HEK293 (cell line): ENCODE results near the gene STUB1.
A peak's percentile ranks its signal among the peaks of the same experiment; 100 is the strongest.

Source experiments
- CTCF ChIA-PET: fragments of 350-600 bp; formaldehyde crosslinking; extraction: SDS; loops from one replicate; lab custom pipeline; 2021; ENCODE audit warnings: antibody characterized with exemption; lab: Yijun Ruan, JAX
- POLR2A ChIA-PET: fragments of 300-600 bp; formaldehyde crosslinking; extraction: SDS; loops from one replicate; lab custom pipeline; 2020; ENCODE audit warnings: antibody characterized with exemption, inconsistent platforms; lab: Yijun Ruan, JAX
- H3K27ac ChIP-seq: fragments of 200-500 bp; sonication (Bioruptor generic); 2 replicates; pipeline ENCODE4 v1.5.1; 2014; ENCODE audit warnings: low read depth, low read length, control low read depth, inconsistent platforms; ENCODE audit errors: extremely low read depth
- H3K36me3 ChIP-seq, 2 experiments: fragments of 200-500 bp in 1 of 2; sonication (Bioruptor generic) in 1 of 2; 1 replicate in 1 of 2; 2 replicates in 1 of 2; pipeline ENCODE4 v1.5.1; 2014 to 2017; ENCODE audit warnings: inconsistent platforms in 2 of 2, low read length in 2 of 2; ENCODE audit not compliant: control insufficient read depth in 2 of 2, insufficient read depth in 1 of 2
- H3K4me1 ChIP-seq: fragments of 200-500 bp; sonication (Bioruptor generic); 2 replicates; pipeline ENCODE4 v1.5.1; 2014; ENCODE audit warnings: mild to moderate bottlenecking, low read length, inconsistent platforms; ENCODE audit not compliant: control insufficient read depth, insufficient read depth
- H3K4me3 ChIP-seq: 2 replicates; pipeline ENCODE4 v1.5.1; 2011; ENCODE audit warnings: low read depth, mild to moderate bottlenecking, control low read depth, low read length, moderate library complexity
- H3K9me3 ChIP-seq: fragments of 200-500 bp; sonication (Bioruptor generic); 2 replicates; pipeline ENCODE4 v1.5.1; 2014; ENCODE audit warnings: low read depth, low read length, inconsistent platforms; ENCODE audit not compliant: control insufficient read depth, insufficient read depth
- GFI1B ChIP-seq: fragments of 450-650 bp; formaldehyde crosslinking; IDR thresholded peaks from 2 replicates; pipeline ENCODE4 v1.5.1; 2016; ENCODE audit warnings: missing biosample characterization, missing genetic modification characterization
- KLF1 ChIP-seq: fragments of 450-650 bp; formaldehyde crosslinking; IDR thresholded peaks from 2 replicates; pipeline ENCODE4 v1.5.1; 2016; ENCODE audit warnings: missing biosample characterization, missing genetic modification characterization
- SCRT1 ChIP-seq: fragments of 450-650 bp; formaldehyde crosslinking; IDR thresholded peaks from 2 replicates; pipeline ENCODE4 v1.5.1; 2016; ENCODE audit warnings: missing biosample characterization, missing genetic modification characterization, borderline replicate concordance
- SCRT2 ChIP-seq: fragments of 450-650 bp; formaldehyde crosslinking; IDR thresholded peaks from 2 replicates; pipeline ENCODE4 v1.5.1; 2016; ENCODE audit warnings: missing biosample characterization, missing genetic modification characterization
- ZFP69B ChIP-seq: fragments of 450-650 bp; formaldehyde crosslinking; IDR thresholded peaks from 2 replicates; pipeline ENCODE4 v1.5.1; 2016; ENCODE audit warnings: missing biosample characterization, missing genetic modification characterization
- ZSCAN30 ChIP-seq: fragments of 450-650 bp; IDR thresholded peaks from 2 replicates; pipeline ENCODE4 v1.5.1; 2018; ENCODE audit warnings: missing biosample characterization, mild to moderate bottlenecking, missing genetic modification characterization, moderate library complexity
- TF ChIP-seq, protein P1 (sequence below): fragments of 450-650 bp; formaldehyde crosslinking; IDR thresholded peaks from 2 replicates; pipeline ENCODE4 v1.5.1; 2016; ENCODE audit warnings: missing biosample characterization, missing genetic modification characterization
- TF ChIP-seq, protein P2 (sequence below): fragments of 450-650 bp; formaldehyde crosslinking; IDR thresholded peaks from 2 replicates; pipeline ENCODE4 v1.5.1; 2016; ENCODE audit warnings: missing biosample characterization, missing genetic modification characterization
- TF ChIP-seq, protein P3 (sequence below): fragments of 450-650 bp; formaldehyde crosslinking; IDR thresholded peaks from 2 replicates; pipeline ENCODE4 v1.5.1; 2016; ENCODE audit warnings: missing biosample characterization, missing genetic modification characterization
- TF ChIP-seq, protein P4 (sequence below): fragments of 450-650 bp; formaldehyde crosslinking; IDR thresholded peaks from 2 replicates; pipeline ENCODE4 v1.5.1; 2016; ENCODE audit warnings: missing biosample characterization, missing genetic modification characterization
- TF ChIP-seq, protein P5 (sequence below): fragments of 450-650 bp; formaldehyde crosslinking; IDR thresholded peaks from 2 replicates; pipeline ENCODE4 v1.5.1; 2016; ENCODE audit warnings: missing biosample characterization, missing genetic modification characterization

Gene STUB1

DNA sequence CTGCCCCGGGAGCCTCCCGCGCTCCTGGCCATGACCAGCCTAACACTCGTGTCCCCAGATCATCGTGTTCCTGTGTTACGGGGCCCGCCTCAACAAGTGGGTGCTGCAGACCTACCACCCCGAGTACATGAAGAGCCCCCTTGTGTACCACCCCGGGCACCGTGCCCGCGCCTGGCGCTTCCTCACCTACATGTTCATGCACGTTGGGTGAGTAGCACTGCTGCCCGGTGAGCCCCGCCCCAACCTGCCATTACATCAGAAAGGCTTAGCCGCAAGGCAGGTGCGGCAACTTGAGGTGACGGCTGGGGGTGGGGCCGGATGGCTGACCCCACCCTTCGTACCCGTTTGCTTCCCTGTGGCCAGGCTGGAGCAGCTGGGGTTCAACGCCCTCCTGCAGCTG, 3.3 kb upstream of the STUB1 start:
- ChIA-PET CTCF (interaction anchor here (1.1 kb wide), 1 partner anchor 10 kb away, joined by 6 read pairs; no protein-coding TSS in a partner anchor), POLR2A (interaction anchor here (2.5 to 2.6 kb wide), 2 partner anchors 9 to 12 kb away, joined by 10 read pairs; partner anchors contain the start of genes RHOT2 and WDR24)
- no peak overlapping the region for H3K27ac ChIP-seq
- peaks cover 0 to 44% of the 10 kb centered on the region in 2 experiments; a peak in 1 of 3 replicates for H3K36me3 ChIP-seq
- no peak overlapping the region for H3K4me3 ChIP-seq
- no peaks in the 10 kb centered on the region for H3K9me3 ChIP-seq
- TF ChIP-seq, protein P1, sequence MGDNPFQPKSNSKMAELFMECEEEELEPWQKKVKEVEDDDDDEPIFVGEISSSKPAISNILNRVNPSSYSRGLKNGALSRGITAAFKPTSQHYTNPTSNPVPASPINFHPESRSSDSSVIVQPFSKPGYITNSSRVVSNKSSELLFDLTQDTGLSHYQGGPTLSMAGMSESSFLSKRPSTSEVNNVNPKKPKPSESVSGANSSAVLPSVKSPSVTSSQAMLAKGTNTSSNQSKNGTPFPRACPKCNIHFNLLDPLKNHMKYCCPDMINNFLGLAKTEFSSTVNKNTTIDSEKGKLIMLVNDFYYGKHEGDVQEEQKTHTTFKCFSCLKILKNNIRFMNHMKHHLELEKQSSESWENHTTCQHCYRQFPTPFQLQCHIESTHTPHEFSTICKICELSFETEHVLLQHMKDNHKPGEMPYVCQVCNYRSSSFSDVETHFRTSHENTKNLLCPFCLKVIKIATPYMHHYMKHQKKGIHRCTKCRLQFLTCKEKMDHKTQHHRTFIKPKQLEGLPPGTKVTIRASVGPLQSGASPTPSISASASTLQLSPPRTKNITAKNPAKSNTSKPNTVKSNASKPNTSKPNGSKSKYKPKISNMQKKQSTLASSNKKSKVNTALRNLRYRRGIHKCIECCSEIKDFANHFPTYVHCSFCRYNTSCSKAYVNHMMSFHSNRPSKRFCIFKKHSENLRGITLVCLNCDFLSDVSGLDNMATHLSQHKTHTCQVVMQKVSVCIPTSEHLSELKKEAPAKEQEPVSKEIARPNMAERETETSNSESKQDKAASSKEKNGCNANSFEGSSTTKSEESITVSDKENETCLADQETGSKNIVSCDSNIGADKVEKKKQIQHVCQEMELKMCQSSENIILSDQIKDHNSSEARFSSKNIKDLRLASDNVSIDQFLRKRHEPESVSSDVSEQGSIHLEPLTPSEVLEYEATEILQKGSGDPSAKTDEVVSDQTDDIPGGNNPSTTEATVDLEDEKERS (tag by site-specific recombination): no peak
- TF ChIP-seq GFI1B (tag by site-specific recombination): no peak
- TF ChIP-seq SCRT2 (tag by site-specific recombination): peak; percentile 88
- TF ChIP-seq ZSCAN30 (tag by site-specific recombination): no peak
- TF ChIP-seq, protein P2, sequence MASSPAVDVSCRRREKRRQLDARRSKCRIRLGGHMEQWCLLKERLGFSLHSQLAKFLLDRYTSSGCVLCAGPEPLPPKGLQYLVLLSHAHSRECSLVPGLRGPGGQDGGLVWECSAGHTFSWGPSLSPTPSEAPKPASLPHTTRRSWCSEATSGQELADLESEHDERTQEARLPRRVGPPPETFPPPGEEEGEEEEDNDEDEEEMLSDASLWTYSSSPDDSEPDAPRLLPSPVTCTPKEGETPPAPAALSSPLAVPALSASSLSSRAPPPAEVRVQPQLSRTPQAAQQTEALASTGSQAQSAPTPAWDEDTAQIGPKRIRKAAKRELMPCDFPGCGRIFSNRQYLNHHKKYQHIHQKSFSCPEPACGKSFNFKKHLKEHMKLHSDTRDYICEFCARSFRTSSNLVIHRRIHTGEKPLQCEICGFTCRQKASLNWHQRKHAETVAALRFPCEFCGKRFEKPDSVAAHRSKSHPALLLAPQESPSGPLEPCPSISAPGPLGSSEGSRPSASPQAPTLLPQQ (tag by site-specific recombination): peak; percentile 51; the same call in 1 of the 2 replicates
- TF ChIP-seq, protein P3, sequence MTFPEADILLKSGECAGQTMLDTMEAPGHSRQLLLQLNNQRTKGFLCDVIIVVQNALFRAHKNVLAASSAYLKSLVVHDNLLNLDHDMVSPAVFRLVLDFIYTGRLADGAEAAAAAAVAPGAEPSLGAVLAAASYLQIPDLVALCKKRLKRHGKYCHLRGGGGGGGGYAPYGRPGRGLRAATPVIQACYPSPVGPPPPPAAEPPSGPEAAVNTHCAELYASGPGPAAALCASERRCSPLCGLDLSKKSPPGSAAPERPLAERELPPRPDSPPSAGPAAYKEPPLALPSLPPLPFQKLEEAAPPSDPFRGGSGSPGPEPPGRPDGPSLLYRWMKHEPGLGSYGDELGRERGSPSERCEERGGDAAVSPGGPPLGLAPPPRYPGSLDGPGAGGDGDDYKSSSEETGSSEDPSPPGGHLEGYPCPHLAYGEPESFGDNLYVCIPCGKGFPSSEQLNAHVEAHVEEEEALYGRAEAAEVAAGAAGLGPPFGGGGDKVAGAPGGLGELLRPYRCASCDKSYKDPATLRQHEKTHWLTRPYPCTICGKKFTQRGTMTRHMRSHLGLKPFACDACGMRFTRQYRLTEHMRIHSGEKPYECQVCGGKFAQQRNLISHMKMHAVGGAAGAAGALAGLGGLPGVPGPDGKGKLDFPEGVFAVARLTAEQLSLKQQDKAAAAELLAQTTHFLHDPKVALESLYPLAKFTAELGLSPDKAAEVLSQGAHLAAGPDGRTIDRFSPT (tag by site-specific recombination): peak; percentile 94
- peak; percentile 78 for TF ChIP-seq SCRT1 (tag by site-specific recombination)
- peak; percentile 46; the same call in 1 of the 2 replicates for TF ChIP-seq KLF1 (tag by site-specific recombination)
- peak; percentile 46; the same call in 1 of the 2 replicates for TF ChIP-seq ZFP69B (tag by site-specific recombination)
- TF ChIP-seq, protein P4, sequence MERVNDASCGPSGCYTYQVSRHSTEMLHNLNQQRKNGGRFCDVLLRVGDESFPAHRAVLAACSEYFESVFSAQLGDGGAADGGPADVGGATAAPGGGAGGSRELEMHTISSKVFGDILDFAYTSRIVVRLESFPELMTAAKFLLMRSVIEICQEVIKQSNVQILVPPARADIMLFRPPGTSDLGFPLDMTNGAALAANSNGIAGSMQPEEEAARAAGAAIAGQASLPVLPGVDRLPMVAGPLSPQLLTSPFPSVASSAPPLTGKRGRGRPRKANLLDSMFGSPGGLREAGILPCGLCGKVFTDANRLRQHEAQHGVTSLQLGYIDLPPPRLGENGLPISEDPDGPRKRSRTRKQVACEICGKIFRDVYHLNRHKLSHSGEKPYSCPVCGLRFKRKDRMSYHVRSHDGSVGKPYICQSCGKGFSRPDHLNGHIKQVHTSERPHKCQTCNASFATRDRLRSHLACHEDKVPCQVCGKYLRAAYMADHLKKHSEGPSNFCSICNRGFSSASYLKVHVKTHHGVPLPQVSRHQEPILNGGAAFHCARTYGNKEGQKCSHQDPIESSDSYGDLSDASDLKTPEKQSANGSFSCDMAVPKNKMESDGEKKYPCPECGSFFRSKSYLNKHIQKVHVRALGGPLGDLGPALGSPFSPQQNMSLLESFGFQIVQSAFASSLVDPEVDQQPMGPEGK (tag by site-specific recombination): 0 out of 2 replicates have a peak, but pooled peaks have one; percentile 31
- TF ChIP-seq, protein P5, sequence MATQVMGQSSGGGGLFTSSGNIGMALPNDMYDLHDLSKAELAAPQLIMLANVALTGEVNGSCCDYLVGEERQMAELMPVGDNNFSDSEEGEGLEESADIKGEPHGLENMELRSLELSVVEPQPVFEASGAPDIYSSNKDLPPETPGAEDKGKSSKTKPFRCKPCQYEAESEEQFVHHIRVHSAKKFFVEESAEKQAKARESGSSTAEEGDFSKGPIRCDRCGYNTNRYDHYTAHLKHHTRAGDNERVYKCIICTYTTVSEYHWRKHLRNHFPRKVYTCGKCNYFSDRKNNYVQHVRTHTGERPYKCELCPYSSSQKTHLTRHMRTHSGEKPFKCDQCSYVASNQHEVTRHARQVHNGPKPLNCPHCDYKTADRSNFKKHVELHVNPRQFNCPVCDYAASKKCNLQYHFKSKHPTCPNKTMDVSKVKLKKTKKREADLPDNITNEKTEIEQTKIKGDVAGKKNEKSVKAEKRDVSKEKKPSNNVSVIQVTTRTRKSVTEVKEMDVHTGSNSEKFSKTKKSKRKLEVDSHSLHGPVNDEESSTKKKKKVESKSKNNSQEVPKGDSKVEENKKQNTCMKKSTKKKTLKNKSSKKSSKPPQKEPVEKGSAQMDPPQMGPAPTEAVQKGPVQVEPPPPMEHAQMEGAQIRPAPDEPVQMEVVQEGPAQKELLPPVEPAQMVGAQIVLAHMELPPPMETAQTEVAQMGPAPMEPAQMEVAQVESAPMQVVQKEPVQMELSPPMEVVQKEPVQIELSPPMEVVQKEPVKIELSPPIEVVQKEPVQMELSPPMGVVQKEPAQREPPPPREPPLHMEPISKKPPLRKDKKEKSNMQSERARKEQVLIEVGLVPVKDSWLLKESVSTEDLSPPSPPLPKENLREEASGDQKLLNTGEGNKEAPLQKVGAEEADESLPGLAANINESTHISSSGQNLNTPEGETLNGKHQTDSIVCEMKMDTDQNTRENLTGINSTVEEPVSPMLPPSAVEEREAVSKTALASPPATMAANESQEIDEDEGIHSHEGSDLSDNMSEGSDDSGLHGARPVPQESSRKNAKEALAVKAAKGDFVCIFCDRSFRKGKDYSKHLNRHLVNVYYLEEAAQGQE (tag by site-specific recombination): no peak
- TF ChIP-seq, all 188 proteins: peak for 7
- peaks cover 10% of the 10 kb centered on the region; the same call in 1 of the 2 replicates for H3K4me1 ChIP-seq
